ENCODE results near the gene PIGN.

PIGN gene

DNA sequence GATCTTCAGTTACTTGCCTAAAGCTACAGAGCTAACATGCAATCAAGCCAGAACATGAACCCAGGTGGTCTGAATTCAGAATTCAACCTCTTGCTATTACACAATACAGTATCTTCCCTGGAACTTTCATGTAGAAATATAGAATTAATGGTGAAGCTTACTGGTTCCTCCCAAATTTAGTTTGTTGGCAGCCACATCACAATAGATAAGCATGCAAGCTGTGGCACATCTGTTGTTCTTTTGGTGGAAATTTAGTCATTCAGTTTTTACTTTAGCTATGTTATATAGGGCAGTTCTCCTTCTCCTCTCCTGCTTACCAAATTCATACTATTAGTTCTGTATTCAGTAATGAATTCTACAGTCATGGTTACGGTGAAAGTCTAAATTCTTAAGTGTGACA is 193.0 kb downstream of the PIGN start:
- no peak for DNase-seq

DNA sequence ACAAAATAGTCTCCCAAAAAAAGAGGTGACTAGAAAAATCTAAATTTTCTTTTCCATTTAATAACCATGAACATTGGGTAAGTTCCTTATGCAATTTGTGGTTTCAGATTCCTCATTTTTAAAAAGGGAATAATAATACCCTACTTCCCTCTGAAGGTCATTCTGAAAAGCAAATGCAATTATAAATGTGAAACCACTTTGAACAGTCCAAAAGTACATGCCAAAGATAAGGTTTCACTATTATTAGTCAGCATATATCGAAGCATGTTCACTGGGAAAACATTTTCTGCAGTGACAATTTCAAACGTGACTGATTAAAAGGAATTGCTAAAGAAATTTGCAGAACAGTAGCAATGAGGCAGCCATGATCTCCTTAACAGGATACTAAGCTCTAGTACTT is 193.9 kb downstream of the PIGN start:
- no peak for DNase-seq

DNA sequence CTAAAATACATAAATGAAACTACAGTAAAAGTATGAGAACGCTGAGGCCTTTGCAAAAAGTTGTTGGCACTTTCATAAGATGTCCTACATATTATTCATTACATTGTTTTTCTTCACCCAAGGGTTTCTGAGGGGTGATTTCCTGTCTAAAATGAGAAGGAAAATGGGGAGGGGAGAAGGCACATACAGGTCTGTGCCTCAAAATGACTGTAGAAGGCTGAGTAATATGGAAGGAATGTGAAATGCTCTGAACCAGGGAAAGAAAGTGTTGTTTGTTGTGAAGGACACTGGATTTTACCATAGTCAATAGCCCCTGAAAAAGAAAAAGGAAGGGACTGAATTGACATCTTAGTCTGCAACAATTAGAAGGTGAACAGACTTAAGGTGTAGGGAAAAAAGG is 194.6 kb downstream of the PIGN start:
- no peak for DNase-seq

DNA sequence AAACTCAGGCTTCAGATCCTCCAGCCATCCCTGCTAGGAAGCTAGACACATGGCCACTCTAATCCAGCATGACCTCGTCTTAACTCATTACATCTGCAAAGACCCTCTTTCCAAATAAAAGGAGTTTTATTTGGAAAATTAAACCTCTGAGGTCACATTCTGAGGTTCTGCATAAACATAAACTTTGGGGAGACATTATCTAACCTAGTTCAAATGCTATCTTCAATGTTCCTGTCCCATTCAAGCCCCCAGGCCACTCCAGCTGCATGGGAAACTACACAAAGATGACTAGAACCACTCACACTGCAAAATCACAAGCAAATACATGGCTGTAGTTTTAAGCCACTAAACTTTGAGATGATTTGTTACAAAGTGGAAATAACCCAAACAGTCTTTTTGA is 195.0 kb downstream of the PIGN start:
- DNase-seq, result no peak

DNA sequence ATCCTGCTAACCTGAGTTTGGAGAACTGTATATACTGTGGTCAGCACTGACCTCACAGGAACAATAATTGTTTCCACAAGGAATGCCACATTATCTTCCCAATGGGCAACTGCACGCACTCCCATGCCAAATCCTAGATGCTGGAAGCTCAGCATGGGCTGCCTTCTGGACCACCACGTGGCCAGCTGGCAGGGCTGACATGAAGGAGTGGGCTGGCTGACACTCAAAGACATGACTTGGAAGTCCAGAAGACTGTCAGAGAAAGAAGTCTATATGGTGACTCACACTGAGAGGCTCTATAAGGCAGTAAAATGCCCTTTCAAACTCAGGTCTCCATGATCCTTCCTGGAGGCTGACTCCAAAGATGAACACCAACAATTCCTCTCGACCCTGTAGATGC is 195.7 kb downstream of the PIGN start:
- DNase-seq, result no peak

Measured in NCI-H2029 (cell line).